Gastrocnemius medialis (tissue), 4 donors: Measurements from ENCODE around the gene HDAC10.

ENCODE experiments used
- CTCF ChIP-seq, 5 experiments: fragments of 450-650 bp in 3 of 5; fragments of 200-600 bp in 2 of 5; sonication (generic) in 2 of 5; IDR thresholded peaks in 4 of 5; conservative IDR thresholded peaks in 1 of 5; 1 replicate in 4 of 5; 2 replicates in 1 of 5; pipeline ENCODE4 v1.5.1; 2016 to 2019; ENCODE audit warnings: antibody characterized with exemption in 5 of 5, mild to moderate bottlenecking in 3 of 5, moderate library complexity in 3 of 5
- POLR2A ChIP-seq, 2 donors: fragments of 450-650 bp; IDR thresholded peaks; one replicate each; pipeline ENCODE4 v1.6.1; 2017; ENCODE audit warnings: antibody characterized with exemption in 2 of 2, mild to moderate bottlenecking in 2 of 2, moderate library complexity in 2 of 2

DNA sequence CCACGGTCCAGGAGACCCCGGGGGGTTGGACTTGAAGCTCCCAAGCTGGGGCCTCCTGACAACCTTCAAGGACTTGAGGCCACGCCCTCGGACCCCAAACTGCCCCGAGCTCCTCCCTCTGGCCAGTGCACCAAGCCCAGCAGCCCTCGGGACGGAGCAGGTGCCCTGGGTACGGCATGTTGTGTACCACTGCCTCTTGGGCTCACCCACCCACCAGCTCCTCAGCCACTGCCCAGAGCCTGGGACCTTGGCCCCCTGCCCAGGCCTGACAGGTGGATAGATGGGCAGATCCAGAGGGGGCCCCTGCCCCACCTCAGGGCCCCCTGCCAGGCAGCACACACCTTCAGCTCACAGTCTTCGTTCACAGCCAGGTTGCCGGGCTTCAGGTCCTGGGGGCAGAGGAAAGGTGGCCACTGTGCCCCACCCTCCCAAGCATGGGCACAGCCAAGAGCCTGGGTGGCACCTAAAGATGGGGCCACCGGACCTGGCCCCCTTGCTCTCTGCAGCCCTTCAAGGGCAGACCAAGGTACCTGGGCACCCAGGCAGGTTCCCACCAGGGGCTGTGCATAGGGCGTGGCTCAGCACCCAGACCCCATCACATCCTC is 5.3 kb upstream of the HDAC10 start:
- TF ChIP-seq CTCF (IDR thresholded peaks at IDR 0.05 in 4 of 5, conservative IDR thresholded peaks at IDR 0.05 in 1 of 5) (no peak), POLR2A (IDR thresholded peaks at IDR 0.05) (no peak)
